Nephron (organoid): ENCODE data around the gene DNAJC5G.
A peak's percentile ranks its signal among the peaks of the same experiment; 100 is the strongest.
"Not testable (repeated sequence)": the region's sequence is repeated elsewhere in the genome, so short reads cannot be mapped to it uniquely, and the experiment has no call there.

ENCODE experiments used
- H3K27ac Mint-ChIP-seq, 3 experiments: 2 replicates each; pipeline ENCODE4 v1.8.0; 2020; ENCODE audit warnings: mixed read lengths in 3 of 3, mild to moderate bottlenecking in 2 of 3, moderate library complexity in 1 of 3
- H3K27me3 Mint-ChIP-seq: 2 replicates; pipeline ENCODE4 v1.8.0; 2021; ENCODE audit warnings: low read depth, mild to moderate bottlenecking, moderate library complexity, mixed read lengths
- H3K36me3 Mint-ChIP-seq: 2 replicates; pipeline ENCODE4 v1.8.0; 2020; ENCODE audit warnings: low read depth, mixed read lengths
- H3K4me1 Mint-ChIP-seq: 2 replicates; pipeline ENCODE4 v1.8.0; 2020; ENCODE audit warnings: mixed read lengths
- H3K4me3 Mint-ChIP-seq, 3 experiments: 2 replicates each; pipeline ENCODE4 v1.8.0; 2020; ENCODE audit warnings: mild to moderate bottlenecking in 3 of 3, mixed read lengths in 3 of 3, moderate library complexity in 2 of 3
- H3K9me3 Mint-ChIP-seq: 2 replicates; pipeline ENCODE4 v1.8.0; 2020; ENCODE audit warnings: mixed read lengths
- CTCF ChIP-seq, 3 experiments: fragments of 200-600 bp; sonication (generic); IDR thresholded peaks; one replicate each; pipeline ENCODE4 v1.5.0; 2021; ENCODE audit warnings: antibody characterized with exemption in 3 of 3; ENCODE audit not compliant: unreplicated experiment in 3 of 3

The DNAJC5G gene

DNA sequence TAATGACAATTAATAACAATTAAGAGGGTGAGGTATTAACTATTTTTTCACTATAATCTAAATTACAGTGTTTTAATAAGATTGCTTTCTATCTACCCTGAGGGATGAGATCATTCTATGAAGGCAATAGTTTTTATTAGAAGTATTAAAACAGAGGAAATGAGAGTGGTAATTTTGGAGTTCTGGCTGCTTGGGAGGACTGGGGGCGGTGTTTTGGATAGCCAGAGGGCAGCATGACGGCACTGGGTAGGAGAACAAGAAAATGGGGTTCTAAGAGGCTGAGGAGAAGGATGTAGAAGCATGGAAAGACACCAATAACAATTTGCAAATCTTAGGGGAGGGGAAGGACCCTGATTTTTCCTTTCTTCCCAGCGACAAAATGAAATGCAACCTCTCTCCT lies 5.1 kb upstream of the DNAJC5G start:
- no peak for TF ChIP-seq CTCF (IDR thresholded peaks at IDR 0.05; ENCODE audit: unreplicated experiment in 3 of 3)
- Mint-ChIP-seq H3K4me1 (no peaks in the 10 kb centered on the region), H3K27me3 (peaks cover 43% of the 10 kb centered on the region), H3K27ac (no peak overlapping the region), H3K36me3 (no peaks in the 10 kb centered on the region), H3K4me3 (no peak overlapping the region), H3K9me3 (no peaks in the 10 kb centered on the region)

DNA sequence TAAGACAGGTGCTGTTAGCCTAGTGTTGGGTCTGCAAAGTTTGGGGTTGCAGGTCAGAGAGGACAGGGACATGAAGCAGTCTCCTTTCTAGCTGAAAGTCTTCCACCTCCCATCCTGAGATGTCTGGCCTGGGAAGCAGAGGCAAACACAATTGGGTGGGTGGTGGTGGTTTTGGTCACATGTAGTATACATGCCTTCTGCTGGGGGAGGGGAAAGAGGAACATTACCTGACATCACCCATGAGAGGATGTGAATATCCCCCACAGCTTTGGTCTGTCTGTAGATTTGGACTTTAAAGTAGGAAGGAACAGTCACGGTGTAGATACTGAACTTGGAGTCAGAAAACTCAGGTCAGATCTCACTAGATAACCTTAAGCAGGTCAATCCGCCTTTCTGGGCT lies 4.6 kb upstream of the DNAJC5G start:
- Mint-ChIP-seq H3K9me3 (no peaks in the 10 kb centered on the region), H3K4me3 (no peak overlapping the region), H3K27me3 (peaks cover 43% of the 10 kb centered on the region), H3K4me1 (no peaks in the 10 kb centered on the region), H3K27ac (no peak overlapping the region), H3K36me3 (no peaks in the 10 kb centered on the region)
- TF ChIP-seq CTCF (IDR thresholded peaks at IDR 0.05; ENCODE audit: unreplicated experiment in 3 of 3) = no peak

GRCh38 chr2:27271631-27272340 lies 3.4 kb upstream of the DNAJC5G start:
- Mint-ChIP-seq H3K9me3 (no peaks in the 10 kb centered on the region), H3K27me3 (peaks cover 43% of the 10 kb centered on the region)

DNA sequence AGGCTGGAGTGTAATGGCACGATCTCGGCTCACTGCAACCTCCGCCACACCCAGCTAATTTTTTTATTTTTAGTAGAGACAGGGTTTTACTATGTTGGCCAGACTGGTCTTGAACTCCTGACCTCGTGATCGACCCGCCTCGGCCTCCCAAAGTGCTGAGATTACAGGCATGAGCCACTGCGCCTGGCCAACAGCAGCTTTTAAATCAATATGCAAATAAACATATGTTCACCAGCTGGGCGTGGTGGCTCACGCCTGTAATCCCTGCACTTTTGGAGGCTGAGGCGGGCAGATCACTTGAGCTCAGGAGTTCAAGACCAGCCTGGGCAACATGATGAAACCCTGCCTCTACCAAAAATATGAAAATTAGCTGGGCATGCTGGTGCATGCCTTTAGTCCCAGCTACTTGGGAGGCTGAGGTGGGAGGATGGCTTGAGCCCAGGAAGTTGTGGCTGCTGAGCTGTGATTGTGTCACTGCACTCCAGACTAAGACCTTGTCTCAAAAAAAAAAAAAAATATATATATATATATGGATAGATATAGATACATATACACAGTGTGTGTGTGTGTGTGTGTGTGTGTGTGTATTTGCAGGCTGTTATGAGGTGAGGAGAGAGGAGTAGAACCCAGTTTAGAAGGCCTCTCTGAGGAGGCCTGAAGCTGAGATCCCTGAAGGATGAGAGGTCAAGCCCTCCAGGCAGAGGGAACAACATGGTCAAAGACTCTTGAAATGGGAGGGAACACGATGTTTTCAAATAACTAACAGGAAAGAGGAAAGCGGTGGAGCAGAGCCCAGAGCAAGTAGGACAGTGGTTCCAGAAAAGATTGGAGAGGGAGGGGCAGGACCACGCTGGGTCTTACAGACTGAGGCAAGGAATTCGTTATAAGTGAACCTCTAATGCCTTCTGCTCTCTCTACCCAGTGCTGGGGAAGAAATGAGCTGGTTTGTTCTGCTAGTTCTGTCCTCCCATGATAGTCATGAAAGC lies 2.4 kb upstream of the DNAJC5G start:
- peaks cover 51% of the 10 kb centered on the region for H3K27me3 Mint-ChIP-seq
- not testable (repeated sequence) for H3K4me1 Mint-ChIP-seq, H3K9me3 Mint-ChIP-seq, H3K4me3 Mint-ChIP-seq, H3K27ac Mint-ChIP-seq, H3K36me3 Mint-ChIP-seq

More at GRCh38 chr2:27271631-27272340, 3.4 kb upstream of the DNAJC5G start:
- Mint-ChIP-seq H3K27ac (no peak overlapping the region), H3K4me1 (no peaks in the 10 kb centered on the region), H3K4me3 (no peak overlapping the region), H3K36me3 (no peaks in the 10 kb centered on the region)
- TF ChIP-seq CTCF (IDR thresholded peaks at IDR 0.05; ENCODE audit: unreplicated experiment in 3 of 3) = no peak

GRCh38 chr2:27278010-27278409 lies 2.8 kb downstream of the DNAJC5G start:
- no peaks in the 10 kb centered on the region for H3K36me3 Mint-ChIP-seq
- TF ChIP-seq CTCF (IDR thresholded peaks at IDR 0.05; ENCODE audit: unreplicated experiment in 3 of 3) = no peak
- H3K27me3 Mint-ChIP-seq = peaks cover 39% of the 10 kb centered on the region
- no peak overlapping the region for H3K27ac Mint-ChIP-seq
- no peaks in the 10 kb centered on the region for H3K9me3 Mint-ChIP-seq
- H3K4me1 Mint-ChIP-seq = peaks cover 31% of the 10 kb centered on the region
- H3K4me3 Mint-ChIP-seq = no peak overlapping the region

- H3K4me3 Mint-ChIP-seq = no peak overlapping the region
- no peaks in the 10 kb centered on the region for H3K36me3 Mint-ChIP-seq
- H3K4me1 Mint-ChIP-seq = peaks cover 46% of the 10 kb centered on the region
- H3K27me3 Mint-ChIP-seq = peaks cover 28% of the 10 kb centered on the region
- no peaks in the 10 kb centered on the region for H3K9me3 Mint-ChIP-seq
- peak overlapping the region in 2 of 3 experiments; percentile 74 to 95 for H3K27ac Mint-ChIP-seq
- TF ChIP-seq CTCF (IDR thresholded peaks at IDR 0.05; ENCODE audit: unreplicated experiment in 3 of 3) = no peak
Observed at GRCh38 chr2:27280826-27281225, 5.6 kb downstream of the DNAJC5G start.
